HS-27A (cell line): ENCODE results near the gene SEMA3G.

Source experiments
- DNase-seq: peaks from one replicate; pipeline ENCODE4 v3.0.0-alpha.2; 2012; ENCODE audit warnings: low read depth, missing footprints

Gene SEMA3G

DNA sequence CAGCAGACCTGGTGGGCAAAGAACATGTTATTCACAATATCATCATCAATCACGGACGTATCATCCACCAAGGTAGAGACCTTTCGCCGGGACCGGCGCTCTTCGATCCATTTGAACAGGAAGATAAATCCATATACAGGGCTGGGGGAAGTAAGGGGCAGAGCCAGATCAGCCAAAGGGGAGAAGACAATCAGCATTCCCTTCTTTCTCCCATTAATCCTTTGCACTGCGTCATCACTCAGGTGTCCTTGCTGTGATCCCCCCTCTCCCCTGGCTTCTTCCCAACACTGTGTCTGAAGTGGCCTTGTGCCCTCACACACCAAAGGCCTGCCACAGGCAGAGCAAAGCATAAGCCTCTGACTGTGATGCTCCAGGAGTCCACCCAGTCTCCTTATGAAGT lies 36.4 kb downstream of the SEMA3G start:
- no peak for DNase-seq

GRCh38 chr3:52407779-52408178 lies 37.1 kb downstream of the SEMA3G start:
- no peak for DNase-seq

DNA sequence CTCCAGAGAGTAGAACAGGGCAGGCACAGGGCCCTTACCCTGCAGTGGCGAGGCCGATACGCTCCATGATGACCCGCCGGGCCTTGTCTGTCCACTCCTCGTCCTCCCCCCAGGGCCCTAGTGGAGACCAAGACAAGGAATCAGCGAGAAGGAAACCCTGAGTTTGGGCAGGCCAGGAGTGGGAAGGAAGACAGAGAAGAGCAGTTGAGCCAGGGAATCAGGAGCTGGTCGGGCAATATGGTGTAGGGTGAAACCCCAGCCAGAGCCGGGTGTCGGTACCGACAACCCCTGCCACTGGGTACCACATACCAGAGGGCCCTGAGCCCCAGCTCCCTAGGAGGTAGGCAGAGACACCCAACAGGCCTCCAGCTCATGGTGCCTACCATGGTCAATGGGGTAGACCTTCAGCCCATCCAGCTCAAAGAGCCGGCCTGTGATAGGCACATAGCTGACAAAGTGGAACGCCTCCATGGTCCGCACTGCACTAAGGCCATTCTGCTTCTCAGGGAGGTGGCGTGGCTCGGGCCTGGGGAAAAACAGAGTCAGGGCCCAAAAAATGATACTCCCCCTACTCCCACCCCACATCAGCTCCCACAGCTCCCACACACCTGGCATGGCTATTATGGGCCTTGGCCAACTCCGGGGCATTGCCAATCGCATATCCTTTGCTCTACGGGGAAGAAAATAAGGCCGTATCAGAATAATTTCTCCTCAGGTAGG lies 38.0 kb downstream of the SEMA3G start:
- no peak for DNase-seq

DNA sequence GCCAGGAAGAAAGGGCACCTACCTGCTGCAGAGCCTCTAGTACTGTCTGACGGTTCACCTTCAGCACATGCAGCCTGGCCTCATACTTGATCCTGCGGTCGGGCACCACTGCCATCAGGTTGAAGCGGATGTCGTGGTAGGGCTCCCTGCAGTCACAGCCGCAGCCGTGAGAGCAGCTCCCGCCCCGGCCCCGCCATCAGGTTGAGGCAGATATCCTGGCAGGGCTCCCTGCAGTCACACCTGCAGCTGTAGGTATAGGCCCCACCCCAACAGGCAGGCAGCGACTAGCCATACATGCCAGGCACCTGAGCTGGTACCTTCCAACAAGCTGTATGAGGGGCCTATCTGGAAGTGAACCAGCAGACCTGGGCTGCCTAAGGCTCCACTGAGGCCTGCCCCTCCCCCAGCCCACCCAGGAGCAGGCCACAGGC lies 38.7 kb downstream of the SEMA3G start:
- DNase-seq: no peak

- no peak for DNase-seq
Measured at GRCh38 chr3:52405601-52406110, 39.2 kb downstream of the SEMA3G start.

DNA sequence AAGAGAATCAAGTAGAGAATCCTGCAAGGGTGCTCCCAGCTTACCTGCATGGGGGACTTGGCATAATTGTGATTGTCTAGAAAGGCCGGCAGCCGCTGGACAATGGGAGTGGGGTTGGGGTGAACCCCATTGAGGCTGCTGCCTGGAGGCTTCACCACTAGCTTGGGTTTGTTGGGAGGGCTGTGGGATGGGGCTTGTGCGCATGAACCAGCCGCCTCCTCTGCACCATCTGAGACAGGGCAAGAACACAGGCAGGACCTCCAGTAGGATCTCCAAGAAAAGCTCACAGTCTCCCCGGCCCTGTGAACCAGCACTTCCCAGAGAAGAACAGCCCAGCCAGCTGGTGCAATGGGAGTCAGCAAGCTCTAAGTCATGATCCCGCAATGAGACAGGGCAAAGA lies 39.8 kb downstream of the SEMA3G start:
- DNase-seq: no peak

- no peak for DNase-seq
Measured at GRCh38 chr3:52404391-52404790, 40.5 kb downstream of the SEMA3G start.

GRCh38 chr3:52403955-52404354 lies 40.9 kb downstream of the SEMA3G start:
- no peak for DNase-seq

DNA sequence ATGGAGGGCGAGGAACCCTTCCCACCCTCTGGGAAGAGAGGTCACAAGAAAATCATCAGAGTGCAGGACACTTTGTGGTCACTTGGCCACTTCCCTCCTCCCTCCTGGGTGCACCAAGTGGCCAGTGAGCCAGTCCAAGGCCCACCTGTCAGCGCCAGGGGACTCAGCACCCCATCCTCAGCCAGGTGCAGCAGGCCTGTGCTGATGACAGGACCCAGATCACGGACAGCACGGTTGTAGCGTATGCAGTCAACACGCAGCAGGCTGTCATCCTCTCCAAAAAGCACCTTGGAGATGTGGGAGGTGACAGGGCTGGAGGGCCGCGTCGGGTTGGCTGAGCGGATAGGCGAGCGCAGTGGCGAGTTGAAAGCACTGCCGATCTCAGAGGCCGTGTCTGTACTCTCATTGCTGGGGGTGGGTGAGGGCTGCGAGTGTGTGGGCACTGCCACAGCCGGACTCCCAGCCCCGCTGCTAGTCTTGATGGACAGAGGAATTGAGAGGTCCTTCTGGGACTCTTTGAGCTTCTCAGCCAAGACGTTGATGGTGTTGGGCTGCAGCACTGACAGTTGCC lies 41.5 kb downstream of the SEMA3G start:
- DNase-seq: no peak

DNA sequence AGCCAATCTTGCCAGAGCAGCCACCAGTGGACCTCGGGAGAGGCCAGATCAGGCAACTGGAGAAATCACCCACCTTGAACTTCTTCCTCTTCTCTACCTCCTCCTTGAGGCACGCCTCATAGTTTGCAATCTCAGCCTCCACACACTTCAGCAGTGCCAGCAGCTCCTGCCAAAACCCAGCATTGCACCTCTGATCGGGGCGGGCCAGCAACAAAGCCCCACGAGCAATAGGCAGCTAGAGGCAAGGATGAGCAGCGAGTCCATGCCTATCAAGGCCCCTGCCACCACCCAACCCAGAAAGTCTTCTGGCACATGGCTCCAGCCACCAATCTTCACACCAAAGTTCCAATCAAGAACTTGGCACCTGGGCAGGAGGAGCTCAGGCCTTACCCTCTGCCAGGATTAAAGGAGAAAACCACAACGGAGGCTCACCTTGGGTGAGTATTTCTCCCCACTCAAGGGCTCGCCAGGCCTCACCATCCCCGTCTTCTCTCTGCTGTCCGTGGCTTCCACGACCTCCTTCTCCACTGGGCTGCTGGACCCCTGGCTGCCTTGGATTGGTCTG lies 42.1 kb downstream of the SEMA3G start:
- no peak for DNase-seq

- DNase-seq: no peak
Measured at GRCh38 chr3:52402101-52402521, 42.8 kb downstream of the SEMA3G start.

- no peak for DNase-seq
Measured at GRCh38 chr3:52401551-52401950, 43.4 kb downstream of the SEMA3G start.

- no peak for DNase-seq
Measured at GRCh38 chr3:52401021-52401420, 43.9 kb downstream of the SEMA3G start.

DNA sequence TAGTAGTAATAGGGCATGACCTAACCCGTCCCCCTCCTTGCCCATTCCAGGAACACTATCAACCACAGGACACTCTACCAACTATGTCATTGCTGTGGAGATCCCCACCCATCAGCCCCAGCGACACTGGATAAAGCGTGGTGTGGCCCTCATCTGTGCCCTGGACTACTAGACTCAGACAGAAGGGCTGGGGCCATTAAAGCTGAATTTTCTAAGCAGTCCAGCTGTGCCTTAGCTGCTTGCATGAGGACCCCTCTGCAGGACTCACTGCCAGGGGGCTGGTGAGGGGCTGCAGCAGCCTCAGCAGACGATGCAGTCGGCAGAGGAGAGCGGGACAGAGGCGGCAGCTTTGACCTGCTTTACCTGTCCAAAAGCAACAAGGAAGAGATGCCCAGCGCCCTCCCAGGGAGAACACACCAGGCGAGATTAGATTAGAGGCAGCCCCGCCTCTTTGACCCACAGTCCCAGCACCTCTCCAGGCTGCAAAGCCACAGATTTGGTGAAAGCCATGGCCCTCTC lies 44.6 kb downstream of the SEMA3G start:
- no peak for DNase-seq

GRCh38 chr3:52399593-52399992 lies 45.3 kb downstream of the SEMA3G start:
- no peak for DNase-seq

DNA sequence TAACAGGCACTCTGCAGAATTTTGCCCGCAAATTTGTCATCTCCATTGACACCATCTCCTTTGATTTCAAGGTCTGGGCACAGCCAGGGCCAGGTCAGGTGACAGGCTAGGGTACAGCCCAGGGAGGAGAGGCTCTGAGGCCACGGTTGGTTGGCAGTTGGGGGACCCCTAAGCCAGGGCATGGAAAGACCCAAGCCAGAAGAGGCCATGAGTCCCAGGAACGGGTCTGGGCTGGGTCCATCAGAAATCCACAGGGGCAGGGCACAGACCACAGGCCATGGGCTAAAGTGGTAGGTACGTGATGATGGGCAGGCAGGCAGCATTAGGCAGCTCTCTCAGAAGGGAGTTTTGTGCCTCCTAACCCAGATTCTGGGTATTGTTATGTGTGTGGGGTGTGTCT lies 45.8 kb downstream of the SEMA3G start:
- DNase-seq: no peak

- DNase-seq: no peak
Measured at GRCh38 chr3:52398670-52399081, 46.2 kb downstream of the SEMA3G start.

- DNase-seq: no peak
Measured at GRCh38 chr3:52397676-52398399, 47.1 kb downstream of the SEMA3G start.

- DNase-seq: no peak
Measured at GRCh38 chr3:52396907-52397591, 47.9 kb downstream of the SEMA3G start.

DNA sequence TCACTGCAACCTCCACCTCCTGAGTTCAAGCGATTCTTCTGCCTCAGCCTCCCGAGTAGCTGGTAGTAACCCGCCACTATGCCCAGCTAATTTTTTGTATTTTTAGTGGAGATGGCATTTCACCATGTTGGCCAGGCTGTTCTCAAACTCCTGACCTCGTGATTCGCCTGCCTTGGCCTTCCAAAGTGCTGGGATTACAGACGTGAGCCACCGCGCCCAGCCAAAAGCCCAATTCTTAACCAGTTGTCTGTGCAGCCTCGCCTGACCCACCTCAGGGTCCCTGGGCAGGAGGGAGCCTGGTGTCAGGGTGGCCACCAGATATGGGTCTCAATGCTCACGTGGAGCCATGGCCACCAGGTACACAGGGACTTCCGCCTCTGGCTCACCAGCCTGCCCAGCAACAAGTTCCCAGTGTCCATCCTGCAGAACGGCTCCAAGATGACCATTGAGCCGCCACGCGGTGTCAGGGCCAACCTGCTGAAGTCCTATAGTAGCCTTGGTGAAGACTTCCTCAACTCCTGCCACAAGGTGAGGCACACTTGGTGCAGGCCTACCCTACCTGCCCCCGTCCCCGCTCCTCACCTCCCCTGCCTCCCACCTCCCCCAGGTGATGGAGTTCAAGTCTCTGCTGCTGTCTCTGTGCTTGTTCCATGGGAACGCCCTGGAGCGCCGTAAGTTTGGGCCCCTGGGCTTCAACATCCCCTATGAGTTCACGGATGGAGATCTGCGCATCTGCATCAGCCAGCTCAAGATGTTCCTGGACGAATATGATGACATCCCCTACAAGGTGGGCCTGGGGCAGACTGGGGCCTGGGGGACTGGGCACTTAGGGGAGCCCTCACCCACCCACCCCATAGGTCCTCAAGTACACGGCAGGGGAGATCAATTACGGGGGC lies 48.6 kb downstream of the SEMA3G start:
- no peak for DNase-seq

DNA sequence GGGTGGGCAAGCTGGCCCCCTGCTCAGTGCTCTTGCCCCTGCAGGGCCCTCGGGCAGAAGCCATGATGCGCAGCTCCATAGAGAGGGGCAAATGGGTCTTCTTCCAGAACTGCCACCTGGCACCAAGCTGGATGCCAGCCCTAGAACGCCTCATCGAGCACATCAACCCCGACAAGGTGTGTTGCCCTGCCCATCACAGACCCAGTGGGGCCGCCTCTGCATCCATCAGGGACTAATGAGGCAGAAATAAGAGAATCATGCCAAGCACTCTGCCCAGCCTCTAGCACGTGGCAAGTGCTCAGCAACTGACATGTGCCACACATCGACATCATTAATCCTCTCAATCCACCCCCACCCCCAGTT lies 49.4 kb downstream of the SEMA3G start:
- DNase-seq: no peak
